Calu3 (cell line): ENCODE results near the gene PTGES. TPM values are rescaled to one million over a fixed set of nuclear protein-coding genes. Genes with fewer than 3 reads are reported as not detected.

ENCODE experiments used
- BruUV-seq: library from RNA; stranded (reverse); fragments of 400-500 nt; replicated peaks from 2 replicates; lab custom pipeline; 2021; lab: Mats Ljungman, UMichigan
- CTCF ChIA-PET: fragments of 300-600 bp; sonication (Branson Sonifier 250); formaldehyde crosslinking; loops from one replicate; lab custom pipeline; 2022; ENCODE audit warnings: antibody characterized with exemption; lab: Charles Lee
- DNase-seq: peaks from one replicate; pipeline ENCODE4 v3.0.0; 2022
- H3K27ac Mint-ChIP-seq: one replicate; pipeline ENCODE4 v1.8.0; 2022; ENCODE audit warnings: mixed read lengths; ENCODE audit not compliant: unreplicated experiment
- H3K27me3 Mint-ChIP-seq: one replicate; pipeline ENCODE4 v1.8.0; 2022; ENCODE audit warnings: mixed read lengths; ENCODE audit not compliant: unreplicated experiment
- H3K36me3 Mint-ChIP-seq: one replicate; pipeline ENCODE4 v1.8.0; 2022; ENCODE audit warnings: mild to moderate bottlenecking, moderate library complexity, mixed read lengths; ENCODE audit not compliant: insufficient read depth, unreplicated experiment
- H3K4me1 Mint-ChIP-seq: one replicate; pipeline ENCODE4 v1.8.0; 2022; ENCODE audit warnings: mild to moderate bottlenecking, low read depth, mixed read lengths; ENCODE audit not compliant: unreplicated experiment
- H3K4me3 Mint-ChIP-seq: one replicate; pipeline ENCODE4 v1.8.0; 2022; ENCODE audit warnings: mild to moderate bottlenecking, low read depth, moderate library complexity, mixed read lengths; ENCODE audit not compliant: unreplicated experiment
- H3K9me3 Mint-ChIP-seq: one replicate; pipeline ENCODE4 v1.8.0; 2022; ENCODE audit warnings: low read depth, mixed read lengths; ENCODE audit not compliant: unreplicated experiment
- CTCF ChIP-seq: fragments of 200-600 bp; IDR thresholded peaks from one replicate; pipeline ENCODE4 v1.8.0; 2022; ENCODE audit warnings: antibody characterized with exemption; ENCODE audit not compliant: unreplicated experiment
- intact Hi-C: fragments of 100-400 bp; cut with micrococcal nuclease; formaldehyde crosslinking; loops from one replicate; pipeline ENCODE4 v1.10.0; 2022; ENCODE audit not compliant: unreplicated experiment
- total RNA-seq: library from RNA; stranded (reverse); gene quantifications from 2 replicates; pipeline ENCODE4 v1.2.3, GENCODE V29; 2022

The PTGES gene
- total RNA-seq, 1 experiment from 2014 or later, result 6.3 TPM

GRCh38 chr9:129693741-129694140 is 59.1 kb downstream of the PTGES start:
- DNase-seq, result no peak
- peaks cover 25% of the 10 kb centered on the region for H3K27me3 Mint-ChIP-seq
- no peak overlapping the region for H3K4me3 Mint-ChIP-seq
- no peak for TF ChIP-seq CTCF
- H3K36me3 Mint-ChIP-seq, result peaks cover 6% of the 10 kb centered on the region
- CTCF ChIA-PET, result no interaction called here
- H3K9me3 Mint-ChIP-seq, result no peaks in the 10 kb centered on the region
- intact Hi-C loops, result no loop called here
- no peaks in the 10 kb centered on the region for H3K4me1 Mint-ChIP-seq
- no peak overlapping the region for H3K27ac Mint-ChIP-seq
- BruUV-seq, result no TSS peak

GRCh38 chr9:129692534-129692933 is 60.3 kb downstream of the PTGES start:
- Mint-ChIP-seq H3K27me3 (peaks cover 25% of the 10 kb centered on the region), H3K4me1 (no peaks in the 10 kb centered on the region), H3K4me3 (no peak overlapping the region), H3K36me3 (peaks cover 6% of the 10 kb centered on the region), H3K27ac (no peak overlapping the region), H3K9me3 (no peaks in the 10 kb centered on the region)
- CTCF ChIA-PET, result no interaction called here
- no TSS peak for BruUV-seq
- intact Hi-C loops, result no loop called here
- no peak for DNase-seq
- TF ChIP-seq CTCF, result no peak

Other genes with a start within 250 kb of the PTGES start
- gene C9orf50, start 131.9 kb downstream of the PTGES start, total RNA-seq, result not detected in 2 replicates
- gene NTMT1, start 126.9 kb downstream of the PTGES start, total RNA-seq, result 34.7 and 36.1 TPM in 2 replicates
- gene ASB6, start 110.9 kb downstream of the PTGES start, total RNA-seq, result 15.5 and 18.4 TPM in 2 replicates
- gene PRRX2, start 87.4 kb downstream of the PTGES start, total RNA-seq, result not detected in 2 replicates
- 20.9 and 28.3 TPM in 2 replicates for gene TOR1B, start 50.1 kb upstream of the PTGES start, total RNA-seq
- 34.2 and 36.3 TPM in 2 replicates for gene TOR1A, start 71.1 kb upstream of the PTGES start, total RNA-seq
- 24.5 and 26.2 TPM in 2 replicates for gene C9orf78, start 82.2 kb upstream of the PTGES start, total RNA-seq
- gene USP20, start 82.4 kb upstream of the PTGES start, total RNA-seq, result 11.3 and 14.9 TPM in 2 replicates